Panc1 (cell line): ENCODE results near the gene FAM43B. TPM values are rescaled to one million over a fixed set of nuclear protein-coding genes. Genes with fewer than 3 reads are reported as not detected.

Experiments
- ATAC-seq: fragments of 200-7000 bp; cut with Tn5 transposase; 2 replicates; pipeline ENCODE4 v1.9.1; 2020; ENCODE audit warnings: mild to moderate bottlenecking, moderate library complexity
- BruUV-seq: library from RNA; stranded (reverse); fragments of 400-500 nt; replicated peaks from 2 replicates; lab custom pipeline; 2021; lab: Mats Ljungman, UMichigan
- CTCF ChIA-PET: fragments of 300-600 bp; sonication (Branson Sonifier 250); formaldehyde crosslinking; loops from one replicate; lab custom pipeline; 2022; ENCODE audit warnings: antibody characterized with exemption; lab: Charles Lee
- POLR2A ChIA-PET: fragments of 300-600 bp; sonication (Branson Sonifier 250); formaldehyde crosslinking; loops from one replicate; lab custom pipeline; 2022; ENCODE audit warnings: antibody characterized with exemption; lab: Charles Lee
- DNase-seq: peaks from one replicate; pipeline ENCODE4 v3.0.0-alpha.2; 2010; ENCODE audit warnings: low read depth, low spot score
- H3K27ac ChIP-seq: 2 replicates; pipeline ENCODE4 v1.5.1; 2011; ENCODE audit warnings: mild to moderate bottlenecking, low read length, inconsistent platforms
- H3K27me3 ChIP-seq: fragments of 200-500 bp; sonication (Bioruptor generic); 2 replicates; pipeline ENCODE4 v1.6.0; 2014; ENCODE audit warnings: low read length, inconsistent platforms; ENCODE audit not compliant: control insufficient read depth, insufficient read depth
- H3K36me3 ChIP-seq: fragments of 200-500 bp; sonication (Bioruptor generic); 2 replicates; pipeline ENCODE4 v1.5.1; 2014; ENCODE audit warnings: inconsistent platforms, mild to moderate bottlenecking, low read length, moderate library complexity; ENCODE audit not compliant: control insufficient read depth, insufficient read depth
- H3K4me1 ChIP-seq: 2 replicates; pipeline ENCODE4 v1.5.1; 2011; ENCODE audit warnings: inconsistent platforms, mild to moderate bottlenecking, low read length, moderate library complexity; ENCODE audit not compliant: control insufficient read depth, insufficient read depth
- H3K4me3 ChIP-seq, 2 experiments: 2 replicates each; pipeline ENCODE4 v1.5.1; 2011 to 2012; ENCODE audit warnings: low read depth in 2 of 2, low read length in 2 of 2, mild to moderate bottlenecking in 2 of 2, inconsistent platforms in 1 of 2, moderate library complexity in 1 of 2
- H3K9me3 ChIP-seq: fragments of 200-500 bp; sonication (Bioruptor generic); 2 replicates; pipeline ENCODE4 v1.5.1; 2014; ENCODE audit warnings: low read depth, mild to moderate bottlenecking, inconsistent platforms, low read length, moderate library complexity; ENCODE audit not compliant: control insufficient read depth, insufficient read depth
- CTCF ChIP-seq: fragments of 450-650 bp; IDR thresholded peaks from 2 replicates; pipeline ENCODE4 v1.5.1; 2017; ENCODE audit warnings: mild to moderate bottlenecking
- POLR2AphosphoS5 ChIP-seq: IDR thresholded peaks from 2 replicates; pipeline ENCODE4 v1.6.1; 2012; ENCODE audit warnings: mild to moderate bottlenecking, low read depth, low read length, moderate library complexity
- SIN3A ChIP-seq: IDR thresholded peaks from 2 replicates; pipeline ENCODE4 v1.6.1; 2012; ENCODE audit warnings: low read depth, mild to moderate bottlenecking, low read length, moderate library complexity, borderline replicate concordance; ENCODE audit not compliant: insufficient read depth
- TCF7L2 ChIP-seq: IDR thresholded peaks from 2 replicates; pipeline ENCODE4 v1.6.1; 2011; ENCODE audit warnings: mild to moderate bottlenecking, low read depth, low read length, inconsistent platforms
- in situ Hi-C: cut with HindIII; loops from 2 replicates; pipeline ENCODE4 v1.10.0; 2016; ENCODE audit warnings: low sequenced_read_pairs, low pct_unique_long_range_greater_than_20kb
- intact Hi-C: fragments of 100-400 bp; cut with micrococcal nuclease; formaldehyde crosslinking; loops from one replicate; pipeline ENCODE4 v1.10.0; 2022; ENCODE audit not compliant: unreplicated experiment
- total RNA-seq: library from RNA; stranded (reverse); gene quantifications from one replicate; pipeline ENCODE4 v1.2.1, GENCODE V29; 2021; ENCODE audit not compliant: unreplicated experiment
- TF ChIP-seq, protein P1 (sequence below), 2 experiments: IDR thresholded peaks; 2 replicates each; pipeline ENCODE4 v1.6.1; 2011 to 2012; ENCODE audit warnings: low read depth in 2 of 2, control low read depth in 1 of 2, low read length in 1 of 2, mild to moderate bottlenecking in 1 of 2, moderate library complexity in 1 of 2; ENCODE audit not compliant: insufficient read depth in 1 of 2

The FAM43B gene
- total RNA-seq, 1 experiment from 2014 or later, result 3.0 TPM

- TF ChIP-seq SIN3A (no peak), CTCF (no peak; the same call in 1 of the 2 replicates), TCF7L2 (no peak), POLR2AphosphoS5 (no peak)
- TF ChIP-seq, protein P1, sequence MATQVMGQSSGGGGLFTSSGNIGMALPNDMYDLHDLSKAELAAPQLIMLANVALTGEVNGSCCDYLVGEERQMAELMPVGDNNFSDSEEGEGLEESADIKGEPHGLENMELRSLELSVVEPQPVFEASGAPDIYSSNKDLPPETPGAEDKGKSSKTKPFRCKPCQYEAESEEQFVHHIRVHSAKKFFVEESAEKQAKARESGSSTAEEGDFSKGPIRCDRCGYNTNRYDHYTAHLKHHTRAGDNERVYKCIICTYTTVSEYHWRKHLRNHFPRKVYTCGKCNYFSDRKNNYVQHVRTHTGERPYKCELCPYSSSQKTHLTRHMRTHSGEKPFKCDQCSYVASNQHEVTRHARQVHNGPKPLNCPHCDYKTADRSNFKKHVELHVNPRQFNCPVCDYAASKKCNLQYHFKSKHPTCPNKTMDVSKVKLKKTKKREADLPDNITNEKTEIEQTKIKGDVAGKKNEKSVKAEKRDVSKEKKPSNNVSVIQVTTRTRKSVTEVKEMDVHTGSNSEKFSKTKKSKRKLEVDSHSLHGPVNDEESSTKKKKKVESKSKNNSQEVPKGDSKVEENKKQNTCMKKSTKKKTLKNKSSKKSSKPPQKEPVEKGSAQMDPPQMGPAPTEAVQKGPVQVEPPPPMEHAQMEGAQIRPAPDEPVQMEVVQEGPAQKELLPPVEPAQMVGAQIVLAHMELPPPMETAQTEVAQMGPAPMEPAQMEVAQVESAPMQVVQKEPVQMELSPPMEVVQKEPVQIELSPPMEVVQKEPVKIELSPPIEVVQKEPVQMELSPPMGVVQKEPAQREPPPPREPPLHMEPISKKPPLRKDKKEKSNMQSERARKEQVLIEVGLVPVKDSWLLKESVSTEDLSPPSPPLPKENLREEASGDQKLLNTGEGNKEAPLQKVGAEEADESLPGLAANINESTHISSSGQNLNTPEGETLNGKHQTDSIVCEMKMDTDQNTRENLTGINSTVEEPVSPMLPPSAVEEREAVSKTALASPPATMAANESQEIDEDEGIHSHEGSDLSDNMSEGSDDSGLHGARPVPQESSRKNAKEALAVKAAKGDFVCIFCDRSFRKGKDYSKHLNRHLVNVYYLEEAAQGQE (IDR thresholded peaks at IDR 0.05; ENCODE audit: insufficient read depth in 1 of 2, low read depth in 2 of 2, low read length in 1 of 2), result no peak
- no peak for DNase-seq
- H3K4me1 ChIP-seq, result 0 out of 2 replicates have a peak, but pooled peaks cover 3% of the 10 kb centered on the region
- H3K27me3 ChIP-seq, result no peaks in the 10 kb centered on the region
- intact Hi-C loops, result loop anchor here (1.0 kb wide), 1 partner anchor 65 kb away; no protein-coding TSS in a partner anchor
- peaks cover 5% of the 10 kb centered on the region; the same call in 1 of the 2 replicates for H3K9me3 ChIP-seq
- no TSS peak for BruUV-seq
- in situ Hi-C loops, result no loop called here
- ChIA-PET CTCF (interaction anchor here (0.7 to 1.1 kb wide), 5 partner anchors 18 to 63 kb away, joined by 4 to 18 read pairs (median 6); partner anchors contain the start of gene PINK1), POLR2A (no interaction called here)
- no peaks in the 10 kb centered on the region for H3K36me3 ChIP-seq
- H3K4me3 ChIP-seq, result no peak overlapping the region
- no peak overlapping the region for H3K27ac ChIP-seq
- ATAC-seq, result no peak; the same call in none of the 2 replicates
These were observed 23.4 kb downstream of the FAM43B start for GRCh38 chr1:20575541-20576336.

DNA sequence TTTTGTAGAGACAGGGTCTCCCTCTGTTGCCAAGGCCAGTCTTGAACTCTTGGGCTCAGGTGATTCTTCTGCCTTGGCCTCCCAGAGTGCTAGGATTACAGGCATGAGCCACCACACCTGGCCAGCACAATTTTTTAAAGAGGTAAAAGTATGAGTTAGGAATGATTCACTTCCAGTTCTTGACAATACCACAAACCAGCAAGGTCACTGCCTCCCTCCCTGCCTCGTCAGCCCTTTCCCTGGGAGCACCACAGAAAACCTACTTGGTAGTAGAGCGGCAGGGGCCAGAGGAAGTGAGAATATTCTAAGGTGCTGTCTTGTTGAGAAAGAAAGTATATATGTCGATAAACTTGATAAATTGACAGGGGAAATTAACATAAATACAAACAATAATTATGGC is 25.7 kb downstream of the FAM43B start:
- no peaks in the 10 kb centered on the region for H3K9me3 ChIP-seq
- no peak overlapping the region for H3K27ac ChIP-seq
- no peaks in the 10 kb centered on the region for H3K36me3 ChIP-seq
- 0 out of 2 replicates have a peak, but pooled peaks cover 3% of the 10 kb centered on the region for H3K4me1 ChIP-seq
- BruUV-seq, result no TSS peak
- TF ChIP-seq TCF7L2 (no peak), CTCF (no peak)
- H3K4me3 ChIP-seq, result no peak overlapping the region
- no peaks in the 10 kb centered on the region for H3K27me3 ChIP-seq
- DNase-seq (no peak), ATAC-seq (no peak)
- in situ Hi-C loops (no loop called here), intact Hi-C loops (no loop called here)
- ChIA-PET CTCF (no interaction called here), POLR2A (no interaction called here)
